Activated naive CD4-positive, alpha-beta T cell treated with anti-CD3 and anti-CD28 coated beads, Interleukin-2, amount 50 U/mL, for 24 hours (primary cell): Measurements from ENCODE around the gene CNTN4.

Source experiments
- H3K27ac Mint-ChIP-seq: one replicate; pipeline ENCODE4 v1.8.0; 2021; ENCODE audit warnings: mild to moderate bottlenecking, mixed read lengths
- H3K27me3 Mint-ChIP-seq: one replicate; pipeline ENCODE4 v1.8.0; 2021; ENCODE audit warnings: mixed read lengths
- H3K36me3 Mint-ChIP-seq: one replicate; pipeline ENCODE4 v1.8.0; 2021; ENCODE audit warnings: mixed read lengths
- H3K4me1 Mint-ChIP-seq: one replicate; pipeline ENCODE4 v1.8.0; 2021; ENCODE audit warnings: mixed read lengths
- H3K4me3 Mint-ChIP-seq: one replicate; pipeline ENCODE4 v1.8.0; 2021; ENCODE audit warnings: mild to moderate bottlenecking, mixed read lengths
- H3K9me3 Mint-ChIP-seq: one replicate; pipeline ENCODE4 v1.8.0; 2021; ENCODE audit warnings: mixed read lengths

Gene CNTN4

GRCh38 chr3:2377281-2377680, 278.6 kb downstream of the CNTN4 start:
- no peaks in the 10 kb centered on the region for H3K9me3 Mint-ChIP-seq
- H3K27ac Mint-ChIP-seq = no peak overlapping the region
- no peaks in the 10 kb centered on the region for H3K36me3 Mint-ChIP-seq
- H3K4me1 Mint-ChIP-seq = no peaks in the 10 kb centered on the region
- no peak overlapping the region for H3K4me3 Mint-ChIP-seq
- H3K27me3 Mint-ChIP-seq = no peaks in the 10 kb centered on the region

GRCh38 chr3:2390926-2391532, 292.4 kb downstream of the CNTN4 start:
- H3K27me3 Mint-ChIP-seq = no peaks in the 10 kb centered on the region
- no peaks in the 10 kb centered on the region for H3K9me3 Mint-ChIP-seq
- H3K4me1 Mint-ChIP-seq = no peaks in the 10 kb centered on the region
- no peaks in the 10 kb centered on the region for H3K36me3 Mint-ChIP-seq
- no peak overlapping the region for H3K27ac Mint-ChIP-seq
- no peak overlapping the region for H3K4me3 Mint-ChIP-seq

GRCh38 chr3:2391896-2392295, 293.2 kb downstream of the CNTN4 start:
- Mint-ChIP-seq H3K27ac (no peak overlapping the region), H3K4me3 (no peak overlapping the region), H3K36me3 (no peaks in the 10 kb centered on the region), H3K27me3 (peaks cover 3% of the 10 kb centered on the region), H3K4me1 (no peaks in the 10 kb centered on the region), H3K9me3 (no peaks in the 10 kb centered on the region)

GRCh38 chr3:2392981-2393380, 294.3 kb downstream of the CNTN4 start:
- Mint-ChIP-seq H3K4me1 (no peaks in the 10 kb centered on the region), H3K9me3 (no peaks in the 10 kb centered on the region), H3K36me3 (no peaks in the 10 kb centered on the region), H3K27ac (no peak overlapping the region), H3K27me3 (peaks cover 3% of the 10 kb centered on the region), H3K4me3 (no peak overlapping the region)

GRCh38 chr3:2415083-2415482, 316.4 kb downstream of the CNTN4 start:
- no peak overlapping the region for H3K27ac Mint-ChIP-seq
- H3K4me3 Mint-ChIP-seq = no peak overlapping the region
- H3K4me1 Mint-ChIP-seq = no peaks in the 10 kb centered on the region
- peaks cover 1% of the 10 kb centered on the region for H3K27me3 Mint-ChIP-seq
- H3K9me3 Mint-ChIP-seq = no peaks in the 10 kb centered on the region
- no peaks in the 10 kb centered on the region for H3K36me3 Mint-ChIP-seq

- H3K27ac Mint-ChIP-seq = no peak overlapping the region
- no peaks in the 10 kb centered on the region for H3K9me3 Mint-ChIP-seq
- H3K27me3 Mint-ChIP-seq = peaks cover 1% of the 10 kb centered on the region
- H3K36me3 Mint-ChIP-seq = no peaks in the 10 kb centered on the region
- H3K4me1 Mint-ChIP-seq = no peaks in the 10 kb centered on the region
- no peak overlapping the region for H3K4me3 Mint-ChIP-seq
Measured at GRCh38 chr3:2420919-2421318, 322.3 kb downstream of the CNTN4 start.

- no peaks in the 10 kb centered on the region for H3K36me3 Mint-ChIP-seq
- H3K9me3 Mint-ChIP-seq = no peaks in the 10 kb centered on the region
- H3K4me3 Mint-ChIP-seq = no peak overlapping the region
- no peak overlapping the region for H3K27ac Mint-ChIP-seq
- no peaks in the 10 kb centered on the region for H3K27me3 Mint-ChIP-seq
- no peaks in the 10 kb centered on the region for H3K4me1 Mint-ChIP-seq
Measured at GRCh38 chr3:2423143-2423542, 324.5 kb downstream of the CNTN4 start.

GRCh38 chr3:2441558-2441957, 342.9 kb downstream of the CNTN4 start:
- Mint-ChIP-seq H3K9me3 (no peaks in the 10 kb centered on the region), H3K4me1 (no peaks in the 10 kb centered on the region), H3K36me3 (no peaks in the 10 kb centered on the region), H3K4me3 (no peak overlapping the region), H3K27me3 (peaks cover 6% of the 10 kb centered on the region), H3K27ac (no peak overlapping the region)

- Mint-ChIP-seq H3K27ac (no peak overlapping the region), H3K4me1 (no peaks in the 10 kb centered on the region), H3K36me3 (no peaks in the 10 kb centered on the region), H3K9me3 (no peaks in the 10 kb centered on the region), H3K4me3 (no peak overlapping the region), H3K27me3 (peaks cover 7% of the 10 kb centered on the region)
Measured at GRCh38 chr3:2446146-2446545, 347.5 kb downstream of the CNTN4 start.

- H3K36me3 Mint-ChIP-seq = no peaks in the 10 kb centered on the region
- no peak overlapping the region for H3K4me3 Mint-ChIP-seq
- H3K27ac Mint-ChIP-seq = no peak overlapping the region
- no peaks in the 10 kb centered on the region for H3K9me3 Mint-ChIP-seq
- no peaks in the 10 kb centered on the region for H3K4me1 Mint-ChIP-seq
- peaks cover 2% of the 10 kb centered on the region for H3K27me3 Mint-ChIP-seq
Measured at GRCh38 chr3:2452249-2452648, 353.6 kb downstream of the CNTN4 start.

- Mint-ChIP-seq H3K27ac (no peak overlapping the region), H3K36me3 (no peaks in the 10 kb centered on the region), H3K4me1 (no peaks in the 10 kb centered on the region), H3K4me3 (no peak overlapping the region), H3K9me3 (no peaks in the 10 kb centered on the region), H3K27me3 (peaks cover 2% of the 10 kb centered on the region)
Measured at GRCh38 chr3:2454865-2455264, 356.2 kb downstream of the CNTN4 start.

- H3K27ac Mint-ChIP-seq = no peak overlapping the region
- H3K9me3 Mint-ChIP-seq = no peaks in the 10 kb centered on the region
- H3K36me3 Mint-ChIP-seq = no peaks in the 10 kb centered on the region
- H3K27me3 Mint-ChIP-seq = no peaks in the 10 kb centered on the region
- H3K4me1 Mint-ChIP-seq = no peaks in the 10 kb centered on the region
- no peak overlapping the region for H3K4me3 Mint-ChIP-seq
Measured at GRCh38 chr3:2456788-2457187, 358.1 kb downstream of the CNTN4 start.

- no peak overlapping the region for H3K4me3 Mint-ChIP-seq
- no peaks in the 10 kb centered on the region for H3K4me1 Mint-ChIP-seq
- no peaks in the 10 kb centered on the region for H3K36me3 Mint-ChIP-seq
Measured at GRCh38 chr3:2458816-2459215, 360.1 kb downstream of the CNTN4 start.

GRCh38 chr3:2465842-2466241, 367.2 kb downstream of the CNTN4 start:
- Mint-ChIP-seq H3K4me3 (no peak overlapping the region), H3K9me3 (no peaks in the 10 kb centered on the region), H3K27ac (no peak overlapping the region), H3K36me3 (no peaks in the 10 kb centered on the region), H3K27me3 (no peaks in the 10 kb centered on the region), H3K4me1 (no peaks in the 10 kb centered on the region)

More at GRCh38 chr3:2458816-2459215, 360.1 kb downstream of the CNTN4 start:
- Mint-ChIP-seq H3K27me3 (no peaks in the 10 kb centered on the region), H3K9me3 (no peaks in the 10 kb centered on the region), H3K27ac (no peak overlapping the region)

- H3K4me3 Mint-ChIP-seq = no peak overlapping the region
- no peak overlapping the region for H3K27ac Mint-ChIP-seq
- H3K9me3 Mint-ChIP-seq = no peaks in the 10 kb centered on the region
- peaks cover 2% of the 10 kb centered on the region for H3K27me3 Mint-ChIP-seq
- H3K4me1 Mint-ChIP-seq = no peaks in the 10 kb centered on the region
- no peaks in the 10 kb centered on the region for H3K36me3 Mint-ChIP-seq
Measured at GRCh38 chr3:2468816-2469215, 370.1 kb downstream of the CNTN4 start.

GRCh38 chr3:2476996-2477395, 378.3 kb downstream of the CNTN4 start:
- no peaks in the 10 kb centered on the region for H3K36me3 Mint-ChIP-seq
- no peak overlapping the region for H3K4me3 Mint-ChIP-seq
- H3K27ac Mint-ChIP-seq = no peak overlapping the region
- no peaks in the 10 kb centered on the region for H3K27me3 Mint-ChIP-seq
- no peaks in the 10 kb centered on the region for H3K4me1 Mint-ChIP-seq
- H3K9me3 Mint-ChIP-seq = no peaks in the 10 kb centered on the region

GRCh38 chr3:2477620-2478019, 379.0 kb downstream of the CNTN4 start:
- Mint-ChIP-seq H3K27me3 (no peaks in the 10 kb centered on the region), H3K9me3 (no peaks in the 10 kb centered on the region), H3K36me3 (no peaks in the 10 kb centered on the region), H3K4me3 (no peak overlapping the region), H3K4me1 (no peaks in the 10 kb centered on the region), H3K27ac (no peak overlapping the region)
